ENCODE results near the gene SRSF11.

DNA sequence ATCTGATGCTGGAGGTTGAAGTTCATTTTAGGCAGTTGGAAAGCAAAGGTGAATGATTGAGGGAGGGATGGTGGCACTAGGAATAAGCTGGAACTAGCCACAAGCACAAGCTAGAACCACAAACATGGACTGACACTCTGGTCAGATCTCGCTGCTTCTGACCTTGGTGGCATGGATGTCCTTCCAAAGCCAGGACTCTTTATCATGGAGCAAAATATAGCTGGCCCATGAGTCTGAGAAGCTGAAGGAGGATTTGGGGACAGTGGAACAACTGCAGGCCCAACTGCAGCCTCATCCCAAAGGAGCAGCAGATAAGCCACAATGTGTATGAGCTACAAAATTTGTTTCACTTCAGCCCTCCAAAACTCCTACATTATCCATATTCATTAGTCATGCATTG lies 35.5 kb downstream of the SRSF11 start:
- TF ChIP-seq, protein P1, sequence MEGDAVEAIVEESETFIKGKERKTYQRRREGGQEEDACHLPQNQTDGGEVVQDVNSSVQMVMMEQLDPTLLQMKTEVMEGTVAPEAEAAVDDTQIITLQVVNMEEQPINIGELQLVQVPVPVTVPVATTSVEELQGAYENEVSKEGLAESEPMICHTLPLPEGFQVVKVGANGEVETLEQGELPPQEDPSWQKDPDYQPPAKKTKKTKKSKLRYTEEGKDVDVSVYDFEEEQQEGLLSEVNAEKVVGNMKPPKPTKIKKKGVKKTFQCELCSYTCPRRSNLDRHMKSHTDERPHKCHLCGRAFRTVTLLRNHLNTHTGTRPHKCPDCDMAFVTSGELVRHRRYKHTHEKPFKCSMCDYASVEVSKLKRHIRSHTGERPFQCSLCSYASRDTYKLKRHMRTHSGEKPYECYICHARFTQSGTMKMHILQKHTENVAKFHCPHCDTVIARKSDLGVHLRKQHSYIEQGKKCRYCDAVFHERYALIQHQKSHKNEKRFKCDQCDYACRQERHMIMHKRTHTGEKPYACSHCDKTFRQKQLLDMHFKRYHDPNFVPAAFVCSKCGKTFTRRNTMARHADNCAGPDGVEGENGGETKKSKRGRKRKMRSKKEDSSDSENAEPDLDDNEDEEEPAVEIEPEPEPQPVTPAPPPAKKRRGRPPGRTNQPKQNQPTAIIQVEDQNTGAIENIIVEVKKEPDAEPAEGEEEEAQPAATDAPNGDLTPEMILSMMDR (IDR thresholded peaks at IDR 0.05 in 8 of 11, conservative IDR thresholded peaks at IDR 0.05 in 3 of 11): no peak
- TF ChIP-seq POLR2A (IDR thresholded peaks at IDR 0.05): no peak
- TF ChIP-seq POLR2AphosphoS5 (IDR thresholded peaks at IDR 0.05): no peak

All from spleen (tissue), 7 donors.